ENCODE measurements around the gene SIVA1.

The SIVA1 gene

DNA sequence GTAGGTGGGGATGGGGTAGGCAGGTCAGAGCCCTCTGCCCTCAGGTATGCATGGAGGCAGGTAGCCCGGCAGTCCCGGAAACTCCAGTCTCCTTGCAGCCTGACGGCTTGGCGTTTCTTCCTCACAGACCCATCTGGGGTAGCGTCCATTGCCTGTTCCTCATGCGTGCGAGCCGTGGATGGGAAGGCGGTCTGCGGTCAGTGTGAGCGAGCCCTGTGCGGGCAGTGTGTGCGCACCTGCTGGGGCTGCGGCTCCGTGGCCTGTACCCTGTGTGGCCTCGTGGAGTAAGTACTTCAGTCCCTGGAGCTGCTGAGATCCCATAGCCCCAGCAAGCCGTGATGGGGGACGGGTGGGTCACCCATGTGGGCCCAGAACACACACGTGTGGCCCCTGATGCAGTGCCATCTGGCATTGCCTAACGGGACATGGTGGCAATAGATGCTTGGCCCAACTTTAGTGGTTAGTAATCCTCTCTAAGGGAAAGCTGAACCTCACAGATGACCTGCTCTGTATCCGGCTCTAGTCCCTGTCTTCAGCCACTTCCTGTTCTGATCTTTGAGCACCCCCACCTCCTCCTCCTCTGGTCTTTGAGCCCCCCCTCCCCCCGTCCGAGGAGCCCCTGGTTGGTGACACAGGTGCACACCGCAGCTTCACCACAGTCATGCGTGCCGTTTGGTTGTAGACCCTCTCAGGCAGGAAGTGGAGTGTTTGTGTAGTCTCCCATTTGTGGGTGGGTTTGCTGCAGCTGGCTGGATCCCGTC, 3.7 kb downstream of the SIVA1 start:
- no peak overlapping the region for H3K27ac ChIP-seq (ENCODE audit: extremely low read depth, low read depth, low read length)
- CTCF ChIA-PET = no interaction called here

DNA sequence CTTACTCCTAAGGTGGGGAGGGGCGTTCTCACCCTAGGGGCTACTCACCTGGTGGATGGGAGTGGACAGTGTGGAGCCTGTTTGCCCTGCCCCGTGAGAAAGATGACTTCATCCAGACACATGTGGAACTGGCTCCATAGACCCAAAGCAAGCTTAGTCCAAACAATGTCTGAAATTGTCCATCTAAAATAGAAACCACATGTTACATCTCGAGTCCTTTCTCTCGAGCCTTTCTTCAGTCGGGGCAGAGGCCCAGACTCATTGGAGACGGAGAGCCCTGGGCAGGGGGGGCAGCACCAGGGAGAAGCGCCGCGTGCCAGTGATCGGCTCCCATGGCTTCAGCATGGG, 4.3 kb downstream of the SIVA1 start:
- Histone ChIP-seq H3K36me3 (ENCODE audit: control insufficient read depth in 2 of 2, insufficient read depth in 1 of 2, low read length in 2 of 2) (peaks cover 8 to 83% of the 10 kb centered on the region in 2 experiments; a peak in 2 of 3 replicates), H3K4me1 (ENCODE audit: control insufficient read depth, insufficient read depth, low read length) (no peaks in the 10 kb centered on the region; the same call in 1 of the 2 replicates), H3K4me3 (ENCODE audit: low read depth, low read length) (no peak overlapping the region), H3K9me3 (ENCODE audit: control insufficient read depth, insufficient read depth, low read depth, low read length) (no peaks in the 10 kb centered on the region), H3K27ac (ENCODE audit: extremely low read depth, low read depth, low read length) (no peak overlapping the region)
- ChIA-PET CTCF (interaction anchor here (0.6 kb wide), 1 partner anchor 11 kb away, joined by 3 read pairs; no protein-coding TSS in a partner anchor), POLR2A (no interaction called here)
- TF ChIP-seq ZNF560 (tag by site-specific recombination; IDR thresholded peaks at IDR 0.05; ENCODE audit: borderline replicate concordance) (no peak), WT1 (tag by site-specific recombination; IDR thresholded peaks at IDR 0.05) (no peak), ZNF114 (tag by site-specific recombination; IDR thresholded peaks at IDR 0.05) (no peak), ZNF830 (tag by site-specific recombination; IDR thresholded peaks at IDR 0.05; ENCODE audit: low read depth) (no peak), KLF16 (tag by site-specific recombination; IDR thresholded peaks at IDR 0.05) (no peak)
- TF ChIP-seq, protein P1, sequence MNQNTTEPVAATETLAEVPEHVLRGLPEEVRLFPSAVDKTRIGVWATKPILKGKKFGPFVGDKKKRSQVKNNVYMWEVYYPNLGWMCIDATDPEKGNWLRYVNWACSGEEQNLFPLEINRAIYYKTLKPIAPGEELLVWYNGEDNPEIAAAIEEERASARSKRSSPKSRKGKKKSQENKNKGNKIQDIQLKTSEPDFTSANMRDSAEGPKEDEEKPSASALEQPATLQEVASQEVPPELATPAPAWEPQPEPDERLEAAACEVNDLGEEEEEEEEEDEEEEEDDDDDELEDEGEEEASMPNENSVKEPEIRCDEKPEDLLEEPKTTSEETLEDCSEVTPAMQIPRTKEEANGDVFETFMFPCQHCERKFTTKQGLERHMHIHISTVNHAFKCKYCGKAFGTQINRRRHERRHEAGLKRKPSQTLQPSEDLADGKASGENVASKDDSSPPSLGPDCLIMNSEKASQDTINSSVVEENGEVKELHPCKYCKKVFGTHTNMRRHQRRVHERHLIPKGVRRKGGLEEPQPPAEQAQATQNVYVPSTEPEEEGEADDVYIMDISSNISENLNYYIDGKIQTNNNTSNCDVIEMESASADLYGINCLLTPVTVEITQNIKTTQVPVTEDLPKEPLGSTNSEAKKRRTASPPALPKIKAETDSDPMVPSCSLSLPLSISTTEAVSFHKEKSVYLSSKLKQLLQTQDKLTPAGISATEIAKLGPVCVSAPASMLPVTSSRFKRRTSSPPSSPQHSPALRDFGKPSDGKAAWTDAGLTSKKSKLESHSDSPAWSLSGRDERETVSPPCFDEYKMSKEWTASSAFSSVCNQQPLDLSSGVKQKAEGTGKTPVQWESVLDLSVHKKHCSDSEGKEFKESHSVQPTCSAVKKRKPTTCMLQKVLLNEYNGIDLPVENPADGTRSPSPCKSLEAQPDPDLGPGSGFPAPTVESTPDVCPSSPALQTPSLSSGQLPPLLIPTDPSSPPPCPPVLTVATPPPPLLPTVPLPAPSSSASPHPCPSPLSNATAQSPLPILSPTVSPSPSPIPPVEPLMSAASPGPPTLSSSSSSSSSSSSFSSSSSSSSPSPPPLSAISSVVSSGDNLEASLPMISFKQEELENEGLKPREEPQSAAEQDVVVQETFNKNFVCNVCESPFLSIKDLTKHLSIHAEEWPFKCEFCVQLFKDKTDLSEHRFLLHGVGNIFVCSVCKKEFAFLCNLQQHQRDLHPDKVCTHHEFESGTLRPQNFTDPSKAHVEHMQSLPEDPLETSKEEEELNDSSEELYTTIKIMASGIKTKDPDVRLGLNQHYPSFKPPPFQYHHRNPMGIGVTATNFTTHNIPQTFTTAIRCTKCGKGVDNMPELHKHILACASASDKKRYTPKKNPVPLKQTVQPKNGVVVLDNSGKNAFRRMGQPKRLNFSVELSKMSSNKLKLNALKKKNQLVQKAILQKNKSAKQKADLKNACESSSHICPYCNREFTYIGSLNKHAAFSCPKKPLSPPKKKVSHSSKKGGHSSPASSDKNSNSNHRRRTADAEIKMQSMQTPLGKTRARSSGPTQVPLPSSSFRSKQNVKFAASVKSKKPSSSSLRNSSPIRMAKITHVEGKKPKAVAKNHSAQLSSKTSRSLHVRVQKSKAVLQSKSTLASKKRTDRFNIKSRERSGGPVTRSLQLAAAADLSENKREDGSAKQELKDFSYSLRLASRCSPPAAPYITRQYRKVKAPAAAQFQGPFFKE (tag by site-specific recombination; IDR thresholded peaks at IDR 0.05; ENCODE audit: borderline replicate concordance) = no peak

More for the DNA sequence above, 3.7 kb downstream of the SIVA1 start:
- H3K4me3 ChIP-seq (ENCODE audit: low read depth, low read length) = no peak overlapping the region
- H3K4me1 ChIP-seq (ENCODE audit: control insufficient read depth, insufficient read depth, low read length) = no peaks in the 10 kb centered on the region; the same call in 1 of the 2 replicates
- peaks cover 2 to 78% of the 10 kb centered on the region in 2 experiments; a peak in 2 of 3 replicates for H3K36me3 ChIP-seq (ENCODE audit: control insufficient read depth in 2 of 2, insufficient read depth in 1 of 2, low read length in 2 of 2)
- TF ChIP-seq MEIS1 (CRISPR knock-in tag; IDR thresholded peaks at IDR 0.05; ENCODE audit: borderline replicate concordance) (no peak), ZNF596 (tag by site-specific recombination; IDR thresholded peaks at IDR 0.05) (no peak), ZNF132 (tag by site-specific recombination; IDR thresholded peaks at IDR 0.05; ENCODE audit: borderline replicate concordance) (no peak), ZFP37 (tag by site-specific recombination; IDR thresholded peaks at IDR 0.05) (no peak), ZNF211 (tag by site-specific recombination; IDR thresholded peaks at IDR 0.05; ENCODE audit: low read depth) (no peak), ZNF548 (tag by site-specific recombination; IDR thresholded peaks at IDR 0.05) (no peak), ZNF521 (tag by site-specific recombination; IDR thresholded peaks at IDR 0.05) (no peak), SALL2 (tag by site-specific recombination; IDR thresholded peaks at IDR 0.05; ENCODE audit: borderline replicate concordance) (no peak), ZNF514 (tag by site-specific recombination; IDR thresholded peaks at IDR 0.05) (no peak), ZNF24 (tag by site-specific recombination; IDR thresholded peaks at IDR 0.05) (no peak), ZBTB21 (tag by site-specific recombination; IDR thresholded peaks at IDR 0.05) (no peak), ZNF266 (tag by site-specific recombination; IDR thresholded peaks at IDR 0.05; ENCODE audit: low read depth) (no peak)
- TF ChIP-seq, protein P2, sequence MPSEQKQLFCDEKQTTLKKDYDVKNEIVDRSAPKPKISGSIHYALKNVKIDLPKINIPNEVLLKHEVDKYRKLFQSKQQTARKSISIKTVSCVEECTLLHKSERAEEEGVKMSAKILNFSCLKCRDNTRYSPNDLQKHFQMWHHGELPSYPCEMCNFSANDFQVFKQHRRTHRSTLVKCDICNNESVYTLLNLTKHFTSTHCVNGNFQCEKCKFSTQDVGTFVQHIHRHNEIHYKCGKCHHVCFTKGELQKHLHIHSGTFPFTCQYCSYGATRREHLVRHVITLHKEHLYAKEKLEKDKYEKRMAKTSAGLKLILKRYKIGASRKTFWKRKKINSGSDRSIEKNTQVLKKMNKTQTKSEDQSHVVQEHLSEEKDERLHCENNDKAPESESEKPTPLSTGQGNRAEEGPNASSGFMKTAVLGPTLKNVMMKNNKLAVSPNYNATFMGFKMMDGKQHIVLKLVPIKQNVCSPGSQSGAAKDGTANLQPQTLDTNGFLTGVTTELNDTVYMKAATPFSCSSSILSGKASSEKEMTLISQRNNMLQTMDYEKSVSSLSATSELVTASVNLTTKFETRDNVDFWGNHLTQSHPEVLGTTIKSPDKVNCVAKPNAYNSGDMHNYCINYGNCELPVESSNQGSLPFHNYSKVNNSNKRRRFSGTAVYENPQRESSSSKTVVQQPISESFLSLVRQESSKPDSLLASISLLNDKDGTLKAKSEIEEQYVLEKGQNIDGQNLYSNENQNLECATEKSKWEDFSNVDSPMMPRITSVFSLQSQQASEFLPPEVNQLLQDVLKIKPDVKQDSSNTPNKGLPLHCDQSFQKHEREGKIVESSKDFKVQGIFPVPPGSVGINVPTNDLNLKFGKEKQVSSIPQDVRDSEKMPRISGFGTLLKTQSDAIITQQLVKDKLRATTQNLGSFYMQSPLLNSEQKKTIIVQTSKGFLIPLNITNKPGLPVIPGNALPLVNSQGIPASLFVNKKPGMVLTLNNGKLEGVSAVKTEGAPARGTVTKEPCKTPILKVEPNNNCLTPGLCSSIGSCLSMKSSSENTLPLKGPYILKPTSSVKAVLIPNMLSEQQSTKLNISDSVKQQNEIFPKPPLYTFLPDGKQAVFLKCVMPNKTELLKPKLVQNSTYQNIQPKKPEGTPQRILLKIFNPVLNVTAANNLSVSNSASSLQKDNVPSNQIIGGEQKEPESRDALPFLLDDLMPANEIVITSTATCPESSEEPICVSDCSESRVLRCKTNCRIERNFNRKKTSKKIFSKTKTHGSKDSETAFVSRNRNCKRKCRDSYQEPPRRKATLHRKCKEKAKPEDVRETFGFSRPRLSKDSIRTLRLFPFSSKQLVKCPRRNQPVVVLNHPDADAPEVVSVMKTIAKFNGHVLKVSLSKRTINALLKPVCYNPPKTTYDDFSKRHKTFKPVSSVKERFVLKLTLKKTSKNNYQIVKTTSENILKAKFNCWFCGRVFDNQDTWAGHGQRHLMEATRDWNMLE (tag by site-specific recombination; conservative IDR thresholded peaks at IDR 0.05; ENCODE audit: low read depth) = no peak
- TF ChIP-seq, protein P3, sequence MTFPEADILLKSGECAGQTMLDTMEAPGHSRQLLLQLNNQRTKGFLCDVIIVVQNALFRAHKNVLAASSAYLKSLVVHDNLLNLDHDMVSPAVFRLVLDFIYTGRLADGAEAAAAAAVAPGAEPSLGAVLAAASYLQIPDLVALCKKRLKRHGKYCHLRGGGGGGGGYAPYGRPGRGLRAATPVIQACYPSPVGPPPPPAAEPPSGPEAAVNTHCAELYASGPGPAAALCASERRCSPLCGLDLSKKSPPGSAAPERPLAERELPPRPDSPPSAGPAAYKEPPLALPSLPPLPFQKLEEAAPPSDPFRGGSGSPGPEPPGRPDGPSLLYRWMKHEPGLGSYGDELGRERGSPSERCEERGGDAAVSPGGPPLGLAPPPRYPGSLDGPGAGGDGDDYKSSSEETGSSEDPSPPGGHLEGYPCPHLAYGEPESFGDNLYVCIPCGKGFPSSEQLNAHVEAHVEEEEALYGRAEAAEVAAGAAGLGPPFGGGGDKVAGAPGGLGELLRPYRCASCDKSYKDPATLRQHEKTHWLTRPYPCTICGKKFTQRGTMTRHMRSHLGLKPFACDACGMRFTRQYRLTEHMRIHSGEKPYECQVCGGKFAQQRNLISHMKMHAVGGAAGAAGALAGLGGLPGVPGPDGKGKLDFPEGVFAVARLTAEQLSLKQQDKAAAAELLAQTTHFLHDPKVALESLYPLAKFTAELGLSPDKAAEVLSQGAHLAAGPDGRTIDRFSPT (tag by site-specific recombination; IDR thresholded peaks at IDR 0.05) = no peak
- TF ChIP-seq, protein P4, sequence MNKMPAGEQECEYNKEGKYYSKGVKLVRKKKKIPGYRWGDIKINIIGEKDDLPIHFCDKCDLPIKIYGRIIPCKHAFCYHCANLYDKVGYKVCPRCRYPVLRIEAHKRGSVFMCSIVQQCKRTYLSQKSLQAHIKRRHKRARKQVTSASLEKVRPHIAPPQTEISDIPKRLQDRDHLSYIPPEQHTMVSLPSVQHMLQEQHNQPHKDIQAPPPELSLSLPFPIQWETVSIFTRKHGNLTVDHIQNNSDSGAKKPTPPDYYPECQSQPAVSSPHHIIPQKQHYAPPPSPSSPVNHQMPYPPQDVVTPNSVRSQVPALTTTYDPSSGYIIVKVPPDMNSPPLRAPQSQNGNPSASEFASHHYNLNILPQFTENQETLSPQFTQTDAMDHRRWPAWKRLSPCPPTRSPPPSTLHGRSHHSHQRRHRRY (tag by site-specific recombination; IDR thresholded peaks at IDR 0.05) = no peak
- TF ChIP-seq, protein P5, sequence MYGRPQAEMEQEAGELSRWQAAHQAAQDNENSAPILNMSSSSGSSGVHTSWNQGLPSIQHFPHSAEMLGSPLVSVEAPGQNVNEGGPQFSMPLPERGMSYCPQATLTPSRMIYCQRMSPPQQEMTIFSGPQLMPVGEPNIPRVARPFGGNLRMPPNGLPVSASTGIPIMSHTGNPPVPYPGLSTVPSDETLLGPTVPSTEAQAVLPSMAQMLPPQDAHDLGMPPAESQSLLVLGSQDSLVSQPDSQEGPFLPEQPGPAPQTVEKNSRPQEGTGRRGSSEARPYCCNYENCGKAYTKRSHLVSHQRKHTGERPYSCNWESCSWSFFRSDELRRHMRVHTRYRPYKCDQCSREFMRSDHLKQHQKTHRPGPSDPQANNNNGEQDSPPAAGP (tag by site-specific recombination; IDR thresholded peaks at IDR 0.05) = no peak
- POLR2A ChIA-PET = no interaction called here
- no peaks in the 10 kb centered on the region for H3K9me3 ChIP-seq (ENCODE audit: control insufficient read depth, insufficient read depth, low read depth, low read length)
